Activated naive CD8-positive, alpha-beta T cell treated with anti-CD3 and anti-CD28 coated beads, Interleukin-2, amount 10 ng/mL, durations not matched to agents 7 days and 5 days (primary cell): ENCODE data around the gene IFTAP. TPM values are rescaled to one million over a fixed set of nuclear protein-coding genes. Genes with fewer than 3 reads are reported as not detected.
A peak's percentile ranks its signal among the peaks of the same experiment; 100 is the strongest.
"Not testable (repeated sequence)": the region's sequence is repeated elsewhere in the genome, so short reads cannot be mapped to it uniquely, and the experiment has no call there.

ENCODE experiments used
- ATAC-seq: fragments of 150-1000 bp; cut with Tn5 transposase; one replicate; pipeline ENCODE4 v1.10.0; 2021; ENCODE audit warnings: low read depth, moderate library complexity
- POLR2A ChIA-PET: fragments of 350-600 bp; sonication (Branson Sonifier 250); formaldehyde crosslinking; loops from one replicate; lab custom pipeline; 2021; ENCODE audit warnings: antibody characterized with exemption; lab: Charles Lee
- DNase-seq: peaks from one replicate; pipeline ENCODE4 v3.0.0; 2021
- H3K27ac Mint-ChIP-seq: one replicate; pipeline ENCODE4 v1.8.0; 2022; ENCODE audit warnings: mild to moderate bottlenecking, mixed read lengths
- H3K27me3 Mint-ChIP-seq: one replicate; pipeline ENCODE4 v1.8.0; 2022; ENCODE audit warnings: mild to moderate bottlenecking, moderate library complexity, mixed read lengths
- H3K36me3 Mint-ChIP-seq: one replicate; pipeline ENCODE4 v1.8.0; 2021; ENCODE audit warnings: mild to moderate bottlenecking, mixed read lengths
- H3K4me1 Mint-ChIP-seq: one replicate; pipeline ENCODE4 v1.8.0; 2021; ENCODE audit warnings: mixed read lengths
- H3K4me3 Mint-ChIP-seq: one replicate; pipeline ENCODE4 v1.8.0; 2022; ENCODE audit warnings: mild to moderate bottlenecking, moderate library complexity, mixed read lengths
- H3K9me3 Mint-ChIP-seq: one replicate; pipeline ENCODE4 v1.8.0; 2021; ENCODE audit warnings: mixed read lengths
- total RNA-seq, 2 experiments: library from RNA; stranded (reverse); gene quantifications; one replicate each; pipeline ENCODE4 v1.2.3, GENCODE V29; 2021

IFTAP gene
- total RNA-seq, 2 experiments from 2014 or later, result 1.6 to 2.5 TPM

DNA sequence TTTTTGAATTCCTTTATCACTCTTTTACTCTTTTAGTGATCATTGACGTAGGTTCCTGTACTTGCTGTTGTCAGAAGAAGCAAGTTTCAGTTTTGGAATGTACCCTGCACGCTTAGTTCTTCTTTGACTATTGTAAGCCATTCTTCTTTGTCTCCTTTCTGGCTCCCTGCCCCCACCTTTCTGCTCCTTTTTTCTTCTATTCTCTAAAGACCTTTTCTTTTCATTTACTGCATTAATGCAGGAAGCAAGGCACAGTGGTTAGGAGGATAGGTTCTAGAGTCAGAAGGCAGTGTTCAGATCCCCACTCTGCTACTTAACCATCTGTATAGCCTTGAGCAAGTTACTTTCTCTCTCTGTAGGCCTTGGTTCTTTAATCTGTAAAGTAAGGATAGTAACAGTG, 37.5 kb downstream of the IFTAP start:
- H3K4me3 Mint-ChIP-seq, result no peak overlapping the region
- no peaks in the 10 kb centered on the region for H3K36me3 Mint-ChIP-seq
- no peak for ATAC-seq
- peaks cover 13% of the 10 kb centered on the region for H3K27me3 Mint-ChIP-seq
- DNase-seq, result no peak
- no peaks in the 10 kb centered on the region for H3K9me3 Mint-ChIP-seq
- no peak overlapping the region for H3K27ac Mint-ChIP-seq
- no peaks in the 10 kb centered on the region for H3K4me1 Mint-ChIP-seq
- POLR2A ChIA-PET, result no interaction called here

GRCh38 chr11:36635066-36635862, 41.0 kb downstream of the IFTAP start:
- DNase-seq (no peak), ATAC-seq (no peak)
- H3K4me3 Mint-ChIP-seq, result no peak overlapping the region
- no peaks in the 10 kb centered on the region for H3K36me3 Mint-ChIP-seq
- peaks cover 11% of the 10 kb centered on the region for H3K27me3 Mint-ChIP-seq
- H3K9me3 Mint-ChIP-seq, result no peaks in the 10 kb centered on the region
- no peak overlapping the region for H3K27ac Mint-ChIP-seq
- no peaks in the 10 kb centered on the region for H3K4me1 Mint-ChIP-seq
- POLR2A ChIA-PET, result no interaction called here

DNA sequence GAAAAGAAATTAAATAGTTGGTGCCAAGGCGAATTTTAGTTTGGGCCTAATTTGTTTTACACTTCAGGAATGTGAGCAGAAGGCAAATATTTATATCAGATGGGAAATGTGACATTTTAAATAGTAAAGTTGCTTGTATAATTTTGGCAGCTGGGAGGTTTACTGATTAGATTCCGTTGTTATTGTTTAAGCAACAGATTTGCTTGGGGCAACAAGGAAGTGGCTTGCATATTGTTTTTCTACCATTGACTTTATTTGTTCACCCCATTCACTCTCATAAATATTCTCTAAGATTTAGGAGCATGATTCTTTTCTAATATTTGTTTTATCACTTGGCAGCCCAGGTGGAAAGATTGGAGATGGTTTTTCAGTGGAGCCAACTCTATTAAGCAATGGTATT, 44.3 kb downstream of the IFTAP start:
- no peak overlapping the region for H3K27ac Mint-ChIP-seq
- peaks cover 14% of the 10 kb centered on the region for H3K27me3 Mint-ChIP-seq
- H3K36me3 Mint-ChIP-seq, result no peaks in the 10 kb centered on the region
- POLR2A ChIA-PET, result no interaction called here
- no peaks in the 10 kb centered on the region for H3K4me1 Mint-ChIP-seq
- no peak overlapping the region for H3K4me3 Mint-ChIP-seq
- peaks cover 3% of the 10 kb centered on the region for H3K9me3 Mint-ChIP-seq
- ATAC-seq (no peak), DNase-seq (no peak)

DNA sequence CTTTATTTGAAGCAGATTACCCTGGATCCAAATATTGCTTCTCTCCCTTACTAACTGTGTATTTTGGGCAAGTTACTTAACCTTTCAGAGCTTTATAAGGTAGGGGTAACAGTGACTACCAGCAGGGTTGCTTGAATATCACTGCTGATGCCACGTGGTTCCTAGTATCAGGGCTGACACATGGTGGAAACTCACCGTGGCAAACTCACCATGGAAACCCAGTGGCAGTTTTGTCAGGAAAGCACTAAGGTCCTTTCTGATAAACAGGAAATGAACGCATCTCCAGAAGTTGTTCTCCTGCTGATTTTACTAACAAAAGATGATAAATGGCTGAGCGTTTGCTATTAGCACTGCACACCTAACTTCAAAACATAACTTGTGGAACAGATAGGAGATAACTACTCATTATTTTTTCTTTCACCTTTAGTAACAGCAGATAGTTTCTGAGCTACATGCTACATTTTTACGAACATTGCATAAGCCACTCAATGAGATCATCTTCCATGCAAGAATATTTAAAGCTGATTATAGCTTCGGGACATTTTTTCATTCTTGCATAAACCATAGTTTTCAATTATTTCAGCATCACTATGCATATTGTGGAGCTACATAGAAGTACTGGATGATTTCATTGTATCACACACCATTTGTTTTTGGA, 63.4 kb downstream of the IFTAP start:
- POLR2A ChIA-PET, result no interaction called here
- Mint-ChIP-seq H3K4me3 (no peak overlapping the region), H3K4me1 (no peaks in the 10 kb centered on the region), H3K9me3 (peaks cover 2% of the 10 kb centered on the region), H3K27ac (no peak overlapping the region), H3K27me3 (peaks cover 4% of the 10 kb centered on the region), H3K36me3 (no peaks in the 10 kb centered on the region)
- DNase-seq (no peak), ATAC-seq (no peak)

- POLR2A ChIA-PET, result interaction anchor here (0.6 kb wide), 1 partner anchor 34 kb away, joined by 4 read pairs; no protein-coding TSS in a partner anchor
- not testable (repeated sequence) for DNase-seq, H3K27ac Mint-ChIP-seq, H3K4me3 Mint-ChIP-seq, ATAC-seq, H3K27me3 Mint-ChIP-seq, H3K9me3 Mint-ChIP-seq, H3K36me3 Mint-ChIP-seq, H3K4me1 Mint-ChIP-seq
These were observed 67.1 kb downstream of the IFTAP start for GRCh38 chr11:36661359-36661758.

- Mint-ChIP-seq H3K4me3 (no peak overlapping the region), H3K27me3 (peaks cover 3% of the 10 kb centered on the region), H3K9me3 (peaks cover 3% of the 10 kb centered on the region), H3K4me1 (no peaks in the 10 kb centered on the region), H3K27ac (no peak overlapping the region), H3K36me3 (no peaks in the 10 kb centered on the region)
- no peak for DNase-seq
- no peak for ATAC-seq
- POLR2A ChIA-PET, result no interaction called here
These were observed 78.6 kb downstream of the IFTAP start for GRCh38 chr11:36672815-36673450.

- POLR2A ChIA-PET, H3K27ac Mint-ChIP-seq, DNase-seq, ATAC-seq, H3K4me1 Mint-ChIP-seq, H3K4me3 Mint-ChIP-seq, H3K36me3 Mint-ChIP-seq, H3K9me3 Mint-ChIP-seq: not testable (repeated sequence)
- peaks cover 20% of the 10 kb centered on the region for H3K27me3 Mint-ChIP-seq
These were observed 85.2 kb downstream of the IFTAP start for GRCh38 chr11:36679547-36679946.

GRCh38 chr11:36683818-36684217, 89.5 kb downstream of the IFTAP start:
- ATAC-seq (no peak), DNase-seq (no peak)
- Mint-ChIP-seq H3K4me3 (no peak overlapping the region), H3K27ac (no peak overlapping the region), H3K36me3 (no peaks in the 10 kb centered on the region), H3K27me3 (peaks cover 40% of the 10 kb centered on the region), H3K4me1 (peaks cover 7% of the 10 kb centered on the region), H3K9me3 (peaks cover 1% of the 10 kb centered on the region)
- POLR2A ChIA-PET, result no interaction called here

DNA sequence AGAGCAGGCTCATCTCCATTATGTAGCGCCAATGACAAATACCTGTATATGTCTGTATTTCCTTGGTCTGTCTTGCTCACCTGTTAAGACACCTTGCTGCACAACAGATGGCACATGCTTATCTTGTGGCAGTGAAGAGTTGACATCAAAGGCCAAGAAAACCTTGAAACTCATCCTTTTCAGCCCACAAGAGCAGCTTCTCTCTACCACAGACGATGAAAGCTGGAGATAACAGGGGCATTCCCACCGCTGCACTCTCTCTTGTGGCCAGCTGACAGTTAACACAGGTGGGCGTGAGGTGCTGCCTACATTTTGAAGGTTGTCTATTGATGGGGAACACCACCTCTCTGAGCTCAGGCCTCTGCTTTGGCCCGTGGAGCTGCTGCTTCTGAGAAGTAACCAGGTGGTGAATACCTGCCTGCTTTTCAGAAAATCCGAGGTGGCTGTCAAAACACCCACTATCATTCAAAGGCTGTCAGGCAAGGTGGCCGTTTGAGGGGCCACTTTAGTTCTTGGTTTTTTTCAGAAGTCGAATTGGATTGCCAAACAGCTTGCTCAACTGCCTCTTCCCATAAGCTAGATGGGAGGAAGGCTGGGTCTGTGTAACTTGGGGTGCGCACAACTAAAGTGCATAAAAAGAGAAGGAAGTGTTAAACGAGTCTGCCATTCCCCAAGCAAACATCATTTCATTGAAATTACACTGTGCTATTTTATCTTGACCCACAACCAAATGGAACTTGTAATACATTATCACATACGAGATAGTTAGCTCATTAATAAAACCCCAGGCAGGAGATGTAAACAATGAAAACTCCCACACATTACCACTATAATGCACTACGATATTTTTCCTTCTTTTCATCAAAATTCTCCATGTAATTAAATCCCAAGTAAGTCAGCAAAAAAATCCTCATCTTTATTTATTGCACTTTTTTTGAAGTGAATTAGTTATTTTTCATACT, 90.8 kb downstream of the IFTAP start:
- ATAC-seq (peak; percentile 71), DNase-seq (no peak)
- Mint-ChIP-seq H3K36me3 (no peaks in the 10 kb centered on the region), H3K27me3 (peaks cover 41% of the 10 kb centered on the region), H3K4me3 (no peak overlapping the region), H3K9me3 (peaks cover 1% of the 10 kb centered on the region), H3K4me1 (peaks cover 7% of the 10 kb centered on the region), H3K27ac (no peak overlapping the region)
- POLR2A ChIA-PET, result no interaction called here

- Mint-ChIP-seq H3K4me1 (peaks cover 7% of the 10 kb centered on the region), H3K9me3 (no peaks in the 10 kb centered on the region), H3K27ac (no peak overlapping the region), H3K36me3 (no peaks in the 10 kb centered on the region), H3K27me3 (peaks cover 36% of the 10 kb centered on the region), H3K4me3 (no peak overlapping the region)
- POLR2A ChIA-PET, result no interaction called here
- ATAC-seq (no peak), DNase-seq (no peak)
These were observed 93.8 kb downstream of the IFTAP start for GRCh38 chr11:36688132-36688531.

- no peak overlapping the region for H3K27ac Mint-ChIP-seq
- peaks cover 38% of the 10 kb centered on the region for H3K27me3 Mint-ChIP-seq
- H3K36me3 Mint-ChIP-seq, result no peaks in the 10 kb centered on the region
- H3K4me1 Mint-ChIP-seq, result peaks cover 7% of the 10 kb centered on the region
- ATAC-seq (no peak), DNase-seq (no peak)
- H3K4me3 Mint-ChIP-seq, result no peak overlapping the region
- POLR2A ChIA-PET, result no interaction called here
- H3K9me3 Mint-ChIP-seq, result no peaks in the 10 kb centered on the region
These were observed 94.4 kb downstream of the IFTAP start for GRCh38 chr11:36688571-36689291.

DNA sequence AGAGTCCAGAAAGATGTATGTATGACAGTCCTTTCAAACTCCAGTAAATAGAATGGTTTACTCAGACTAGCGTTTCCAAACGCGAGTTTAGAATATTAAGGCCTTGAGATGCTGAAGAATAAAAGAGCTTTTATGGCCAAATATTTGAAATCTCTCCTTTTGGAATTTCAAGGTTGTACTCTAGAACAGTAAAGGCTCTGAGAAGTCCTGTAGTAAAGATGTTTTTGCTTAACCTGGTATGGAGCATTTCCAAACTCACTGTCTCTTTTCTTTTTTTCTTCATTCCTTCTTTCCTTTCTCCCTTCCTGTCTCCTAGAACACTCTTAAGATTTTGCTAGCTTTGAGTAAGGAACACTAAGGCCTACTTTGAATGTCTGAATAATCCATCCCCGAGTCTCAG, 95.1 kb downstream of the IFTAP start:
- POLR2A ChIA-PET, result no interaction called here
- Mint-ChIP-seq H3K9me3 (no peaks in the 10 kb centered on the region), H3K4me1 (peaks cover 6% of the 10 kb centered on the region), H3K36me3 (no peaks in the 10 kb centered on the region), H3K4me3 (no peak overlapping the region), H3K27me3 (peaks cover 36% of the 10 kb centered on the region), H3K27ac (no peak overlapping the region)
- ATAC-seq (no peak), DNase-seq (no peak)
